SK-N-SH (cell line): ENCODE data around the gene TXNRD2. TPM values are rescaled to one million over a fixed set of nuclear protein-coding genes. Genes with fewer than 3 reads are reported as not detected.

Experiments used
- CTCF ChIA-PET: fragments of 300-600, 350-600 bp; formaldehyde crosslinking; extraction: SDS; loops from one replicate; lab custom pipeline; 2021; lab: Yijun Ruan, JAX
- POLR2A ChIA-PET: fragments of 350-600 bp; sonication (Branson Sonifier 250); formaldehyde crosslinking; extraction: SDS; loops from one replicate; lab custom pipeline; 2020; ENCODE audit warnings: antibody characterized with exemption, inconsistent platforms; lab: Yijun Ruan, JAX
- DNase-seq: peaks from one replicate; pipeline ENCODE4 v3.0.0; 2012
- H2AFZ ChIP-seq: fragments of 200-600 bp; sonication (generic); 2 replicates; pipeline ENCODE4 v1.8.1; 2016; ENCODE audit warnings: antibody characterized with exemption, mild to moderate bottlenecking, low read depth
- H3F3A ChIP-seq: fragments of 200-600 bp; sonication (generic); replicated peaks from 2 replicates; pipeline ENCODE3; 2016; ENCODE audit warnings: antibody characterized with exemption, mild to moderate bottlenecking; ENCODE audit not compliant: insufficient read depth
- H3K27ac ChIP-seq, 2 experiments: fragments of 200-500 bp in 1 of 2; fragments of 200-600 bp in 1 of 2; sonication (Bioruptor generic) in 1 of 2; sonication (generic), shearing (Covaris generic) in 1 of 2; 2 replicates each; pipeline versions ENCODE4 v1.5.1 to v1.6.1; 2014 to 2016; ENCODE audit warnings: low read depth in 2 of 2, inconsistent platforms in 1 of 2, low read length in 1 of 2, mild to moderate bottlenecking in 1 of 2, mixed read lengths in 1 of 2
- H3K27me3 ChIP-seq: fragments of 200-600 bp; sonication (generic), shearing (Covaris generic); 2 replicates; pipeline ENCODE4 v1.6.1; 2016; ENCODE audit warnings: mixed run types; ENCODE audit not compliant: insufficient read depth
- H3K36me3 ChIP-seq, 2 experiments: fragments of 200-500 bp in 1 of 2; fragments of 200-600 bp in 1 of 2; sonication (Bioruptor generic) in 1 of 2; sonication (generic) in 1 of 2; replicated peaks in 1 of 2; 2 replicates each; pipeline versions ENCODE3 to v1.5.1; 2014 to 2016; ENCODE audit warnings: low read length in 1 of 2, mild to moderate bottlenecking in 1 of 2; ENCODE audit not compliant: insufficient read depth in 2 of 2, control insufficient read depth in 1 of 2
- H3K4me1 ChIP-seq, 2 experiments: fragments of 200-500 bp in 1 of 2; fragments of 200-600 bp in 1 of 2; sonication (Bioruptor generic) in 1 of 2; sonication (generic), shearing (Covaris generic) in 1 of 2; 2 replicates each; pipeline versions ENCODE4 v1.5.1 to v1.6.1; 2014 to 2016; ENCODE audit warnings: low read depth in 1 of 2, low read length in 1 of 2, mixed run types in 1 of 2; ENCODE audit not compliant: insufficient read depth in 2 of 2, control insufficient read depth in 1 of 2
- H3K4me2 ChIP-seq: fragments of 200-600 bp; sonication (generic), shearing (Covaris generic); 2 replicates; pipeline ENCODE4 v1.6.1; 2017; ENCODE audit warnings: mixed run types
- H3K4me3 ChIP-seq, 2 experiments: fragments of 200-500 bp in 1 of 2; fragments of 200-600 bp in 1 of 2; sonication (Bioruptor generic) in 1 of 2; sonication (generic), shearing (Covaris generic) in 1 of 2; 2 replicates each; pipeline versions ENCODE4 v1.5.1 to v1.8.1; 2014 to 2016; ENCODE audit warnings: low read depth in 2 of 2, inconsistent platforms in 1 of 2, low read length in 1 of 2, mild to moderate bottlenecking in 1 of 2, mixed read lengths in 1 of 2, moderate library complexity in 1 of 2
- H3K79me2 ChIP-seq: fragments of 200-600 bp; sonication (generic); 2 replicates; pipeline ENCODE4 v1.8.1; 2017; ENCODE audit warnings: mild to moderate bottlenecking; ENCODE audit not compliant: insufficient read depth
- H3K9ac ChIP-seq: fragments of 200-600 bp; sonication (generic); 2 replicates; pipeline ENCODE4 v1.6.1; 2017; ENCODE audit warnings: mixed run types
- H3K9me2 ChIP-seq: fragments of 200-600 bp; sonication (generic); 2 replicates; pipeline ENCODE4 v1.6.1; 2017; ENCODE audit warnings: mixed run types
- H3K9me3 ChIP-seq: fragments of 200-600 bp; sonication (generic); 2 replicates; pipeline ENCODE4 v1.6.1; 2017; ENCODE audit warnings: mixed run types, mild to moderate bottlenecking, moderate library complexity
- H4K20me1 ChIP-seq: fragments of 200-600 bp; sonication (generic); 2 replicates; pipeline ENCODE4 v1.6.1; 2017; ENCODE audit warnings: mild to moderate bottlenecking, mixed run types; ENCODE audit not compliant: insufficient read depth
- CTCF ChIP-seq: fragments of 200-600 bp; sonication (generic); IDR thresholded peaks from 2 replicates; pipeline ENCODE4 v1.6.1; 2017; ENCODE audit warnings: antibody characterized with exemption, mild to moderate bottlenecking, moderate library complexity
- GABPA ChIP-seq: IDR thresholded peaks from 2 replicates; pipeline ENCODE4 v1.4.0; 2012; ENCODE audit warnings: low read depth, mild to moderate bottlenecking
- MXI1 ChIP-seq: IDR thresholded peaks from 2 replicates; pipeline ENCODE4 v1.6.1; 2012; ENCODE audit warnings: mild to moderate bottlenecking, low read depth, low read length, improper control_type of control experiment
- RFX5 ChIP-seq: IDR thresholded peaks from 2 replicates; pipeline ENCODE4 v1.6.1; 2012; ENCODE audit warnings: mild to moderate bottlenecking, improper control_type of control experiment, low read length
- WGBS: methylation state at CpG from one replicate; pipeline ENCODE4 v1.1.6; 2017; ENCODE audit warnings: low lambda C conversion rate; 5-methylcytosine and 5-hydroxymethylcytosine counted together
- polyA plus RNA-seq, 3 experiments: library from polyadenylated mRNA; depleted of rRNA; stranded (reverse); fragments of >200 nt; gene quantifications; 2 replicates each; pipeline ENCODE4 v1.2.3, GENCODE V29; 2012
- TF ChIP-seq, protein P1 (sequence below): IDR thresholded peaks from 2 replicates; pipeline ENCODE4 v1.4.0; 2012; ENCODE audit warnings: low read depth, borderline replicate concordance
- TF ChIP-seq, protein P2 (sequence below): IDR thresholded peaks from 2 replicates; pipeline ENCODE4 v1.4.0; 2012; ENCODE audit warnings: low read depth

Gene TXNRD2
- polyA plus RNA-seq, 1 of the 3 experiments (the other 2 are of a cell fraction) = 34.7 TPM

- TF ChIP-seq, protein P1, sequence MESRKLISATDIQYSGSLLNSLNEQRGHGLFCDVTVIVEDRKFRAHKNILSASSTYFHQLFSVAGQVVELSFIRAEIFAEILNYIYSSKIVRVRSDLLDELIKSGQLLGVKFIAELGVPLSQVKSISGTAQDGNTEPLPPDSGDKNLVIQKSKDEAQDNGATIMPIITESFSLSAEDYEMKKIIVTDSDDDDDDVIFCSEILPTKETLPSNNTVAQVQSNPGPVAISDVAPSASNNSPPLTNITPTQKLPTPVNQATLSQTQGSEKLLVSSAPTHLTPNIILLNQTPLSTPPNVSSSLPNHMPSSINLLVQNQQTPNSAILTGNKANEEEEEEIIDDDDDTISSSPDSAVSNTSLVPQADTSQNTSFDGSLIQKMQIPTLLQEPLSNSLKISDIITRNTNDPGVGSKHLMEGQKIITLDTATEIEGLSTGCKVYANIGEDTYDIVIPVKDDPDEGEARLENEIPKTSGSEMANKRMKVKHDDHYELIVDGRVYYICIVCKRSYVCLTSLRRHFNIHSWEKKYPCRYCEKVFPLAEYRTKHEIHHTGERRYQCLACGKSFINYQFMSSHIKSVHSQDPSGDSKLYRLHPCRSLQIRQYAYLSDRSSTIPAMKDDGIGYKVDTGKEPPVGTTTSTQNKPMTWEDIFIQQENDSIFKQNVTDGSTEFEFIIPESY = no peak
- TF ChIP-seq CTCF = peak; percentile 21; the same call in 1 of the 2 replicates
- TF ChIP-seq, all 33 proteins: peak for 8
Measured at GRCh38 chr22:19943082-19944026, 1.7 kb upstream of the TXNRD2 start (continued).

- Histone ChIP-seq H3K9me2 (no peaks in the 10 kb centered on the region), H3K79me2 (peaks cover 85% of the 10 kb centered on the region), H3K4me3 (peak overlapping the region; percentile 73 to 75), H3K9me3 (no peaks in the 10 kb centered on the region), H3F3A (peaks cover 28% of the 10 kb centered on the region), H3K27ac (peak overlapping the region; percentile 91 to 96), H2AFZ (no peak overlapping the region; the same call in 1 of the 2 replicates), H3K36me3 (no peaks in the 10 kb centered on the region), H3K9ac (peak overlapping the region; percentile 97), H3K27me3 (no peaks in the 10 kb centered on the region), H4K20me1 (no peaks in the 10 kb centered on the region), H3K4me1 (peaks cover 15 to 27% of the 10 kb centered on the region in 2 experiments; a peak in 3 of 4 replicates), H3K4me2 (peak overlapping the region; percentile 98)
- TF ChIP-seq, protein P2, sequence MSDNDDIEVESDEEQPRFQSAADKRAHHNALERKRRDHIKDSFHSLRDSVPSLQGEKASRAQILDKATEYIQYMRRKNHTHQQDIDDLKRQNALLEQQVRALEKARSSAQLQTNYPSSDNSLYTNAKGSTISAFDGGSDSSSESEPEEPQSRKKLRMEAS = peak; percentile 65
- TF ChIP-seq GABPA (no peak), MXI1 (peak; percentile 86), RFX5 (peak; percentile 94)
- 6% methylated on average over 7 of the region's 8 CpGs for WGBS
- ChIA-PET CTCF (interaction anchor here (1.2 to 3.5 kb wide), 5 partner anchors 32 to 212 kb away, joined by 3 to 15 read pairs (median 7); no protein-coding TSS in a partner anchor), POLR2A (no interaction called here)
- peak; percentile 64 for DNase-seq
Measured at GRCh38 chr22:19942157-19943081, 801 bp upstream of the TXNRD2 start.
